Keratinocyte (primary cell): ENCODE results near the gene ABL2. TPM values are rescaled to one million over a fixed set of nuclear protein-coding genes. Genes with fewer than 3 reads are reported as not detected.

Source experiments
- DNase-seq: peaks from one replicate; pipeline ENCODE4 v3.0.0-alpha.2; 2011; ENCODE audit warnings: low read depth, missing footprints, low spot score
- FAIRE-seq: peaks from 2 replicates; lab custom pipeline; 2011; peaks lifted over from hg19 to GRCh38; lab: Jason Lieb, UNC
- H2AFZ ChIP-seq: 2 replicates; pipeline ENCODE4 v1.6.0; 2012; ENCODE audit warnings: low read length, control low read depth, inconsistent platforms; ENCODE audit not compliant: control insufficient read depth
- H3K27ac ChIP-seq: 2 replicates; pipeline ENCODE4 v1.5.1; 2011; ENCODE audit warnings: low read length; ENCODE audit not compliant: control insufficient read depth, insufficient read depth
- H3K27me3 ChIP-seq: 3 replicates; pipeline ENCODE4 v1.6.0; 2011; ENCODE audit warnings: low read length; ENCODE audit not compliant: control insufficient read depth, insufficient read depth; ENCODE audit errors: extremely low read depth
- H3K36me3 ChIP-seq, 2 experiments: 2 replicates in 1 of 2; 3 replicates in 1 of 2; pipeline ENCODE4 v1.5.1; 2011; ENCODE audit warnings: low read length in 2 of 2, mild to moderate bottlenecking in 1 of 2; ENCODE audit not compliant: control insufficient read depth in 2 of 2, insufficient read depth in 2 of 2; ENCODE audit errors: extremely low read depth in 1 of 2
- H3K4me1 ChIP-seq: 3 replicates; pipeline ENCODE4 v1.5.1; 2011; ENCODE audit warnings: low read length; ENCODE audit not compliant: control insufficient read depth, insufficient read depth; ENCODE audit errors: extremely low read depth
- H3K4me2 ChIP-seq: 3 replicates; pipeline ENCODE4 v1.6.0; 2011; ENCODE audit warnings: low read depth, low read length; ENCODE audit not compliant: control insufficient read depth, insufficient read depth; ENCODE audit errors: extremely low read depth
- H3K4me3 ChIP-seq, 3 experiments: fragments of 200-600 bp in 1 of 3; sonication (generic) in 1 of 3; 2 replicates in 2 of 3; 3 replicates in 1 of 3; pipeline ENCODE4 v1.5.1; 2011 to 2016; ENCODE audit warnings: low read length in 3 of 3, mild to moderate bottlenecking in 3 of 3, control low read depth in 2 of 3, inconsistent platforms in 1 of 3, low read depth in 1 of 3, mixed read lengths in 1 of 3, mixed run types in 1 of 3, moderate library complexity in 1 of 3; ENCODE audit not compliant: control insufficient read depth in 2 of 3, insufficient read depth in 2 of 3; ENCODE audit errors: extremely low read depth in 1 of 3
- H3K79me2 ChIP-seq: 2 replicates; pipeline ENCODE4 v1.6.0; 2012; ENCODE audit warnings: low read length; ENCODE audit not compliant: control insufficient read depth, insufficient read depth
- H3K9ac ChIP-seq: 3 replicates; pipeline ENCODE4 v1.6.0; 2011; ENCODE audit warnings: low read length; ENCODE audit not compliant: control insufficient read depth, insufficient read depth; ENCODE audit errors: extremely low read depth
- H3K9me1 ChIP-seq: 3 replicates; pipeline ENCODE4 v1.6.0; 2011; ENCODE audit warnings: low read length; ENCODE audit not compliant: control insufficient read depth, insufficient read depth; ENCODE audit errors: extremely low read depth
- H3K9me3 ChIP-seq: 2 replicates; pipeline ENCODE4 v1.5.1; 2012; ENCODE audit warnings: low read depth, low read length; ENCODE audit not compliant: control insufficient read depth
- H4K20me1 ChIP-seq: 3 replicates; pipeline ENCODE4 v1.6.0; 2011; ENCODE audit warnings: low read length; ENCODE audit not compliant: control insufficient read depth, insufficient read depth; ENCODE audit errors: extremely low read depth
- EZH2 ChIP-seq: IDR thresholded peaks from one replicate; pipeline ENCODE4 v1.6.1; 2012; ENCODE audit warnings: inconsistent platforms, mild to moderate bottlenecking, low read length, moderate library complexity
- dilution Hi-C: fragments of 300-500 bp; cut with MboI; formaldehyde crosslinking; loops from one replicate; pipeline ENCODE4 v1.7.0; 2020; ENCODE audit warnings: low sequenced_read_pairs; ENCODE audit not compliant: extremely low pct_ligation_motif_present
- polyA plus RNA-seq, 5 experiments: library from polyadenylated mRNA; depleted of rRNA in 3 of 5; stranded (reverse) in 3 of 5; stranded (forward) in 1 of 5; unstranded in 1 of 5; fragments of >200 nt; gene quantifications; 1 replicate in 1 of 5; 2 replicates in 3 of 5; 3 replicates in 1 of 5; pipeline versions ENCODE4 v1.2.1 to v1.2.3, GENCODE V29; 2011 to 2012; ENCODE audit warnings: missing spikeins in 2 of 5, low read depth in 1 of 5, low replicate concordance in 1 of 5
- TF ChIP-seq, protein P1 (sequence below), 3 experiments: IDR thresholded peaks in 1 of 3; conservative IDR thresholded peaks in 1 of 3; optimal IDR thresholded peaks in 1 of 3; 2 replicates in 2 of 3; 3 replicates in 1 of 3; pipeline versions ENCODE3 to v1.5.1; 2011; ENCODE audit warnings: low read length in 3 of 3, mild to moderate bottlenecking in 3 of 3, moderate library complexity in 2 of 3, control low read depth in 1 of 3, inconsistent platforms in 1 of 3; ENCODE audit not compliant: insufficient read depth in 2 of 3; ENCODE audit errors: extremely low read depth in 1 of 3

The ABL2 gene
- polyA plus RNA-seq, 1 donor (not counting 4 experiments of a cell fraction or from before 2014, with no cell fraction given): 37.6 TPM

DNA sequence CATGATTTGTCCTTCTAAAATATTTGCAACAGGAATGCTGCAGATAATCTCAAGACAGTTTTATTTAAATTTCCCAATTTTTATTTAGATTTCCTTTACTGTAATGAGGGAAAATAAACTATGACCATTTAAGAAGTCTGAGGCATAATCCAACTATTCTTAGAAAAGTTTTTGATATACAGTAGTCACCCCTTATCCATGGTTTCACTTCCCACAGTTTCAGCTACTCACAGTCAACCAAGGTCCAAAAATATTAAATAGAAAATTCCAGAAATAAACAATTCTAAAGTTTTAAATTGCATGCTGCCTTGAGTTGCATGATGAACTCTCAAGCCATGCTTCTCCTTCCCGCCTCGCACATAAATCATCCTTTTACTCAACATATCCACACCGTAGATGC is 114.3 kb downstream of the ABL2 start:
- peaks cover 39 to 45% of the 10 kb centered on the region in 2 experiments for H3K36me3 ChIP-seq
- H3K4me1 ChIP-seq: peaks cover 7% of the 10 kb centered on the region
- H3K4me2 ChIP-seq: no peak overlapping the region
- no peaks in the 10 kb centered on the region for H3K9me3 ChIP-seq
- TF ChIP-seq EZH2: no peak
- TF ChIP-seq, protein P1, sequence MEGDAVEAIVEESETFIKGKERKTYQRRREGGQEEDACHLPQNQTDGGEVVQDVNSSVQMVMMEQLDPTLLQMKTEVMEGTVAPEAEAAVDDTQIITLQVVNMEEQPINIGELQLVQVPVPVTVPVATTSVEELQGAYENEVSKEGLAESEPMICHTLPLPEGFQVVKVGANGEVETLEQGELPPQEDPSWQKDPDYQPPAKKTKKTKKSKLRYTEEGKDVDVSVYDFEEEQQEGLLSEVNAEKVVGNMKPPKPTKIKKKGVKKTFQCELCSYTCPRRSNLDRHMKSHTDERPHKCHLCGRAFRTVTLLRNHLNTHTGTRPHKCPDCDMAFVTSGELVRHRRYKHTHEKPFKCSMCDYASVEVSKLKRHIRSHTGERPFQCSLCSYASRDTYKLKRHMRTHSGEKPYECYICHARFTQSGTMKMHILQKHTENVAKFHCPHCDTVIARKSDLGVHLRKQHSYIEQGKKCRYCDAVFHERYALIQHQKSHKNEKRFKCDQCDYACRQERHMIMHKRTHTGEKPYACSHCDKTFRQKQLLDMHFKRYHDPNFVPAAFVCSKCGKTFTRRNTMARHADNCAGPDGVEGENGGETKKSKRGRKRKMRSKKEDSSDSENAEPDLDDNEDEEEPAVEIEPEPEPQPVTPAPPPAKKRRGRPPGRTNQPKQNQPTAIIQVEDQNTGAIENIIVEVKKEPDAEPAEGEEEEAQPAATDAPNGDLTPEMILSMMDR (optimal IDR thresholded peaks at IDR 0.05 in 1 of 3, IDR thresholded peaks at IDR 0.05 in 1 of 3, conservative IDR thresholded peaks at IDR 0.05 in 1 of 3; ENCODE audit: extremely low read depth in 1 of 3, insufficient read depth in 2 of 3, low read length in 3 of 3): no peak
- H2AFZ ChIP-seq: no peak overlapping the region
- DNase-seq: no peak
- no peak overlapping the region for H3K9ac ChIP-seq
- dilution Hi-C loops: no loop called here
- H4K20me1 ChIP-seq: no peaks in the 10 kb centered on the region
- no peaks in the 10 kb centered on the region for H3K9me1 ChIP-seq
- FAIRE-seq: no peak
- H3K79me2 ChIP-seq: peaks cover 10% of the 10 kb centered on the region
- no peaks in the 10 kb centered on the region for H3K27me3 ChIP-seq
- no peak overlapping the region for H3K27ac ChIP-seq
- H3K4me3 ChIP-seq: no peak overlapping the region

DNA sequence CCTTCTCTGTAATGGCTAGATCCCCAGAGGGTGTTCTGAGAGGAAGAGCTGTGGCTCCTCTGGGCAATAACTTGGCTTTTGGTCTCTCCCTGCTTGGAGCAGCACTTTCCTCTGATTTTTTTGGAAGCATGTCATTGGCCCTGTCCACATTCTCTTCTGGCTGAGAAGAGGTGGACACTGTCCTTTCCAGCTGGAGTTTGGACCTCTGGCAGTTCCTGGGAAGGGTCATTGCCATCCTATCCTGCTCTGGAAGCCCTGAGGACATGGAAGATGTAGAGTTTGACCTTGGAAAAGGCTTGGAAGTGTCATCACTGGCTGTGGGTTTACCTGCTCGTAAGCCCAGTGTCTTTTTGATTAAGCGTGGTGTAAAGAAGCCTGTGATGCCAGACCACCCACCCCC is 120.8 kb downstream of the ABL2 start:
- Histone ChIP-seq H3K4me1 (no peaks in the 10 kb centered on the region), H3K4me2 (no peak overlapping the region), H3K9ac (no peak overlapping the region), H3K9me1 (no peaks in the 10 kb centered on the region), H3K27ac (no peak overlapping the region), H3K79me2 (peaks cover 24% of the 10 kb centered on the region), H3K27me3 (no peaks in the 10 kb centered on the region), H2AFZ (no peak overlapping the region), H4K20me1 (peaks cover 7% of the 10 kb centered on the region), H3K36me3 (peaks cover 39 to 40% of the 10 kb centered on the region in 2 experiments), H3K9me3 (no peaks in the 10 kb centered on the region), H3K4me3 (no peak overlapping the region)
- DNase-seq: no peak
- dilution Hi-C loops: no loop called here
- TF ChIP-seq, protein P1 (optimal IDR thresholded peaks at IDR 0.05 in 1 of 3, IDR thresholded peaks at IDR 0.05 in 1 of 3, conservative IDR thresholded peaks at IDR 0.05 in 1 of 3; ENCODE audit: extremely low read depth in 1 of 3, insufficient read depth in 2 of 3, low read length in 3 of 3): no peak
- no peak for TF ChIP-seq EZH2
- no peak for FAIRE-seq
